ENCODE results near the gene GALNT14.

GALNT14 gene

GRCh38 chr2:30880516-30880915 is 257.7 kb downstream of the GALNT14 start:
- Histone ChIP-seq H3K27me3 (ENCODE audit: insufficient read depth, low read length, poor library complexity, severe bottlenecking) (no peaks in the 10 kb centered on the region), H3K9me2 (replicated peaks; ENCODE audit: low read depth, low read length) (no peaks in the 10 kb centered on the region), H3K4me3 (ENCODE audit: low read length, poor library complexity, severe bottlenecking) (no peak overlapping the region), H3K36me3 (ENCODE audit: insufficient read depth, low read length) (no peaks in the 10 kb centered on the region), H3K9me3 (ENCODE audit: insufficient read depth, low read depth, low read length) (no peaks in the 10 kb centered on the region), H3F3A (ENCODE audit: low read depth) (no peaks in the 10 kb centered on the region), H3K4me1 (ENCODE audit: insufficient read depth, low read length, poor library complexity, severe bottlenecking) (no peaks in the 10 kb centered on the region), H4K20me1 (ENCODE audit: insufficient read depth, low read length, poor library complexity, severe bottlenecking) (no peaks in the 10 kb centered on the region), H3K9ac (ENCODE audit: low read depth, low read length, poor library complexity, severe bottlenecking) (no peak overlapping the region), H3K4me2 (ENCODE audit: low read depth, low read length, poor library complexity, severe bottlenecking) (no peak overlapping the region), H2AFZ (ENCODE audit: low read length) (no peak overlapping the region), H3K79me2 (ENCODE audit: insufficient read depth, low read length) (no peaks in the 10 kb centered on the region)
- TF ChIP-seq EZH2phosphoT487 (IDR thresholded peaks at IDR 0.05; ENCODE audit: borderline replicate concordance) (no peak), CTCF (conservative IDR thresholded peaks at IDR 0.05; ENCODE audit: low read length) (no peak)

- Histone ChIP-seq H2AFZ (ENCODE audit: low read length) (no peak overlapping the region), H3K9me2 (replicated peaks; ENCODE audit: low read depth, low read length) (no peaks in the 10 kb centered on the region), H3K27me3 (ENCODE audit: insufficient read depth, low read length, poor library complexity, severe bottlenecking) (no peaks in the 10 kb centered on the region), H3K4me3 (ENCODE audit: low read length, poor library complexity, severe bottlenecking) (no peak overlapping the region), H3K36me3 (ENCODE audit: insufficient read depth, low read length) (no peaks in the 10 kb centered on the region), H3K9ac (ENCODE audit: low read depth, low read length, poor library complexity, severe bottlenecking) (no peak overlapping the region), H3K4me1 (ENCODE audit: insufficient read depth, low read length, poor library complexity, severe bottlenecking) (no peaks in the 10 kb centered on the region), H3K4me2 (ENCODE audit: low read depth, low read length, poor library complexity, severe bottlenecking) (no peak overlapping the region), H3F3A (ENCODE audit: low read depth) (no peaks in the 10 kb centered on the region), H3K9me3 (ENCODE audit: insufficient read depth, low read depth, low read length) (0 out of 2 replicates have a peak, but pooled peaks cover 5% of the 10 kb centered on the region), H3K79me2 (ENCODE audit: insufficient read depth, low read length) (no peaks in the 10 kb centered on the region), H4K20me1 (ENCODE audit: insufficient read depth, low read length, poor library complexity, severe bottlenecking) (no peaks in the 10 kb centered on the region)
- TF ChIP-seq EZH2phosphoT487 (IDR thresholded peaks at IDR 0.05; ENCODE audit: borderline replicate concordance) (no peak), CTCF (conservative IDR thresholded peaks at IDR 0.05; ENCODE audit: low read length) (no peak)
Observed at GRCh38 chr2:30877833-30878232, 260.4 kb downstream of the GALNT14 start.

DNA sequence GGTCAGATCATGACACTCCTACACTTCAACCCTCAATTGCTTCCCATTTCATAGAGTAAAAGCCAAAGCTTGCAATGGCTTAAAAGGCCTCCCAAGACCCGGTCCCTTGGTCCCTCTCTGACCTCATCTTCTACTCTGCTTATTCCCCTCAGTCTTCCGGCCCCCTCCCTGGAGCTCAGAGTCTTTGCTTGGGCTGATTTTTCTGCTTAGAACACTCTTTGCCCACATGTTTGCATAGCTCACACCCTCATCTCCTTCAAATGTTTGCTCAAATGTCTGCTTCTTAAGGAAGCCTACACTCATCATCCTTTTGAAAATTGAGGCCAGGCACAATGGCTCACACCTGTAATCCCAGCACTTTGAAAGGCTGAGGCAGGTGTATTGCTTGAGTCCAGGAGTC is 265.4 kb downstream of the GALNT14 start:
- Histone ChIP-seq H3K36me3 (ENCODE audit: insufficient read depth, low read length) (no peaks in the 10 kb centered on the region), H3K9ac (ENCODE audit: low read depth, low read length, poor library complexity, severe bottlenecking) (no peak overlapping the region), H3K79me2 (ENCODE audit: insufficient read depth, low read length) (no peaks in the 10 kb centered on the region), H3F3A (ENCODE audit: low read depth) (no peaks in the 10 kb centered on the region), H4K20me1 (ENCODE audit: insufficient read depth, low read length, poor library complexity, severe bottlenecking) (no peaks in the 10 kb centered on the region), H3K4me2 (ENCODE audit: low read depth, low read length, poor library complexity, severe bottlenecking) (no peak overlapping the region), H3K4me3 (ENCODE audit: low read length, poor library complexity, severe bottlenecking) (no peak overlapping the region), H2AFZ (ENCODE audit: low read length) (no peak overlapping the region), H3K9me3 (ENCODE audit: insufficient read depth, low read depth, low read length) (0 out of 2 replicates have a peak, but pooled peaks cover 5% of the 10 kb centered on the region), H3K4me1 (ENCODE audit: insufficient read depth, low read length, poor library complexity, severe bottlenecking) (no peaks in the 10 kb centered on the region), H3K9me2 (replicated peaks; ENCODE audit: low read depth, low read length) (no peaks in the 10 kb centered on the region), H3K27me3 (ENCODE audit: insufficient read depth, low read length, poor library complexity, severe bottlenecking) (no peaks in the 10 kb centered on the region)
- TF ChIP-seq EZH2phosphoT487 (IDR thresholded peaks at IDR 0.05; ENCODE audit: borderline replicate concordance) (no peak), CTCF (conservative IDR thresholded peaks at IDR 0.05; ENCODE audit: low read length) (no peak)
